Liver (tissue), 3 donors: Measurements from ENCODE around the gene CARTPT.

ENCODE experiments used
- ATF3 ChIP-seq: IDR thresholded peaks from 2 replicates; pipeline ENCODE4 v1.6.1; 2016; ENCODE audit warnings: antibody characterized with exemption
- CTCF ChIP-seq: fragments of 150-350 bp; IDR thresholded peaks from 2 replicates; pipeline ENCODE4 v1.5.1; 2017; ENCODE audit warnings: improper control_type of control experiment, low read depth, low read length; ENCODE audit not compliant: missing input control
- FOXA1 ChIP-seq: IDR thresholded peaks from 2 replicates; pipeline ENCODE4 v1.6.1; 2016; ENCODE audit warnings: antibody characterized with exemption
- GABPA ChIP-seq, 2 donors: IDR thresholded peaks in 1 of 2; conservative IDR thresholded peaks in 1 of 2; 2 replicates each; pipeline ENCODE4 v1.6.1; 2016; ENCODE audit warnings: antibody characterized with exemption in 2 of 2, mild to moderate bottlenecking in 1 of 2, moderate library complexity in 1 of 2
- HNF4A ChIP-seq, 2 donors: conservative IDR thresholded peaks; 2 replicates each; pipeline ENCODE4 v1.6.1; 2016; ENCODE audit warnings: antibody characterized with exemption in 2 of 2, mild to moderate bottlenecking in 2 of 2
- HNF4G ChIP-seq: IDR thresholded peaks from 2 replicates; pipeline ENCODE4 v1.6.1; 2016; ENCODE audit warnings: antibody characterized with exemption
- RAD21 ChIP-seq, 2 donors: IDR thresholded peaks; 2 replicates each; pipeline ENCODE4 v1.6.1; 2016; ENCODE audit warnings: antibody characterized with exemption in 2 of 2, mild to moderate bottlenecking in 2 of 2
- TAF1 ChIP-seq: conservative IDR thresholded peaks from 2 replicates; pipeline ENCODE4 v1.6.1; 2016; ENCODE audit warnings: antibody characterized with exemption, mild to moderate bottlenecking
- YY1 ChIP-seq: IDR thresholded peaks from 2 replicates; pipeline ENCODE4 v1.6.1; 2016; ENCODE audit warnings: antibody characterized with exemption, mild to moderate bottlenecking
- ZBTB33 ChIP-seq: IDR thresholded peaks from 2 replicates; pipeline ENCODE4 v1.6.1; 2016; ENCODE audit warnings: antibody characterized with exemption
- TF ChIP-seq, protein P1 (sequence below): IDR thresholded peaks from 2 replicates; pipeline ENCODE4 v1.6.1; 2016; ENCODE audit warnings: antibody characterized with exemption, mild to moderate bottlenecking
- TF ChIP-seq, protein P2 (sequence below): IDR thresholded peaks from 2 replicates; pipeline ENCODE4 v1.6.1; 2016; ENCODE audit warnings: antibody characterized with exemption
- donor health status: healthy.
- donor health status: healthy.

DNA sequence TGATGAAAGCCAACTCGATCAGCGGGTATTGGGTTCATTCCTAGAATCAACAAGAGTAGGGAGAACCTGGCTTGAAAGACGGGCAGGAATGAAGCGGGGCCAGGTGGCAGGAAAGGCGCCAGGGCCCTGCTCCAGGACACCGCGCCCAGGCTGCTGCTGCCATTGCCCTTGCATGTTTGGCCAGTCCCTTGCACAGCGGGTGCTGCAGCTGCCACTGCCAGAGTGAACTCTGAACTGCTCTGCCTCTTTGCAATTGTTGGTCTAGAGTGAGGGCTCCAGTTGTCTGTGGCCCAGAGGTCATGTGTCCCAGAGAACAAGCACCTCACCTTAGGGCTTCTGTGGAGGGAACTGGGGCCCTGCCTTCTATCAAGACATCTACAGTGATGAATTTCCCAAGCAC, 24.0 kb upstream of the CARTPT start:
- TF ChIP-seq CTCF (no peak), GABPA (IDR thresholded peaks at IDR 0.05 in 1 of 2, conservative IDR thresholded peaks at IDR 0.05 in 1 of 2) (no peak), RAD21 (IDR thresholded peaks at IDR 0.05) (no peak), HNF4G (peak; percentile 34), TAF1 (no peak), HNF4A (conservative IDR thresholded peaks at IDR 0.05) (peak; percentile 53 to 61), YY1 (peak; percentile 41), ZBTB33 (no peak), FOXA1 (no peak), ATF3 (no peak)
- TF ChIP-seq, protein P1, sequence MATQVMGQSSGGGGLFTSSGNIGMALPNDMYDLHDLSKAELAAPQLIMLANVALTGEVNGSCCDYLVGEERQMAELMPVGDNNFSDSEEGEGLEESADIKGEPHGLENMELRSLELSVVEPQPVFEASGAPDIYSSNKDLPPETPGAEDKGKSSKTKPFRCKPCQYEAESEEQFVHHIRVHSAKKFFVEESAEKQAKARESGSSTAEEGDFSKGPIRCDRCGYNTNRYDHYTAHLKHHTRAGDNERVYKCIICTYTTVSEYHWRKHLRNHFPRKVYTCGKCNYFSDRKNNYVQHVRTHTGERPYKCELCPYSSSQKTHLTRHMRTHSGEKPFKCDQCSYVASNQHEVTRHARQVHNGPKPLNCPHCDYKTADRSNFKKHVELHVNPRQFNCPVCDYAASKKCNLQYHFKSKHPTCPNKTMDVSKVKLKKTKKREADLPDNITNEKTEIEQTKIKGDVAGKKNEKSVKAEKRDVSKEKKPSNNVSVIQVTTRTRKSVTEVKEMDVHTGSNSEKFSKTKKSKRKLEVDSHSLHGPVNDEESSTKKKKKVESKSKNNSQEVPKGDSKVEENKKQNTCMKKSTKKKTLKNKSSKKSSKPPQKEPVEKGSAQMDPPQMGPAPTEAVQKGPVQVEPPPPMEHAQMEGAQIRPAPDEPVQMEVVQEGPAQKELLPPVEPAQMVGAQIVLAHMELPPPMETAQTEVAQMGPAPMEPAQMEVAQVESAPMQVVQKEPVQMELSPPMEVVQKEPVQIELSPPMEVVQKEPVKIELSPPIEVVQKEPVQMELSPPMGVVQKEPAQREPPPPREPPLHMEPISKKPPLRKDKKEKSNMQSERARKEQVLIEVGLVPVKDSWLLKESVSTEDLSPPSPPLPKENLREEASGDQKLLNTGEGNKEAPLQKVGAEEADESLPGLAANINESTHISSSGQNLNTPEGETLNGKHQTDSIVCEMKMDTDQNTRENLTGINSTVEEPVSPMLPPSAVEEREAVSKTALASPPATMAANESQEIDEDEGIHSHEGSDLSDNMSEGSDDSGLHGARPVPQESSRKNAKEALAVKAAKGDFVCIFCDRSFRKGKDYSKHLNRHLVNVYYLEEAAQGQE = no peak
- TF ChIP-seq, protein P2, sequence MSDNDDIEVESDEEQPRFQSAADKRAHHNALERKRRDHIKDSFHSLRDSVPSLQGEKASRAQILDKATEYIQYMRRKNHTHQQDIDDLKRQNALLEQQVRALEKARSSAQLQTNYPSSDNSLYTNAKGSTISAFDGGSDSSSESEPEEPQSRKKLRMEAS = no peak
